ENCODE data around the gene PTPN22.

Gene PTPN22

DNA sequence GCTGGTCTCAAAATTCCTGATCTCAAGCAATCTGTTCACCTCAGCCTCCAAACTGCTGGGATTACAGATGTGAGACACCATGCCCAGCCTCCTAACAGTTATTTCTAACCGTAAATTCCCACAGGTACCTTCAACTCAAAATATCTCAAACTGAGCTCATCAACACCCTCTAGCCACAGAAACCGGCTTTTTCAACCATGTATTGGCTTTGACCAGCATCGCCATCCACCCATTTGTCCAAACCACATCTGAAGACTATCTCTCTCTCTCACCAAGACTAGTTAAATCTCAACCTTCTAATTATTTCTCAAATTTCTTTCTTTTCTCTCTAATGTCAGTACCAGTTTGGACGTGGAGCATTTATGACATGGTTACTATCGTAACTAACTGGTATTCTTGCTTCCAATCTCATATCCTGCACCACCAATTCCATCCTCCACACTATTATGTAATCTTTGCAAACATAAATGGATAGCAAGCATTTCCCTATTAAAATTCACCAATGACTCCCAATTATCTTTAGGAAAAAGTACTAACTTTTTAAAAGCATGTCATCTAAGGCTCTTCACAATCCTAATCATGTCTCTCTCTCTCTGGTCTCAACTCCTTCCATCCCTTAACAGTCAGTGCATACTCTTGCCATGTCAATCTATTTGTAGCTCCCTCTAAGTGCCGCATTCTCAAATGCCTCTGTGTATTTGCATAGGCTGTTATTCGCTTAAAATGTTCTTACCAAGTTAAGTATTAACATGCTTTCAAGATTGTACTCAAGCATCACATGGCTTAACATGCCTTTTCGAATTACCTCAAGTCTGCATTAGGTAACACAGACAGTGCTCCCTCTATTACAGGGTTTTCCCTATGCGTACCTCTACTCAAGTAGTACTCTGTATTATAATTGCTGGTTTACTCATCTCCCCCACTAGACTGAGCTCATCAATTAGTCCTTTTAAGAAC is 77.4 kb downstream of the PTPN22 start:
- DNase-seq = no peak

- DNase-seq = no peak
These were observed 78.5 kb downstream of the PTPN22 start for GRCh38 chr1:113792986-113793385.

- no peak for DNase-seq
These were observed 79.0 kb downstream of the PTPN22 start for GRCh38 chr1:113792471-113792870.

DNA sequence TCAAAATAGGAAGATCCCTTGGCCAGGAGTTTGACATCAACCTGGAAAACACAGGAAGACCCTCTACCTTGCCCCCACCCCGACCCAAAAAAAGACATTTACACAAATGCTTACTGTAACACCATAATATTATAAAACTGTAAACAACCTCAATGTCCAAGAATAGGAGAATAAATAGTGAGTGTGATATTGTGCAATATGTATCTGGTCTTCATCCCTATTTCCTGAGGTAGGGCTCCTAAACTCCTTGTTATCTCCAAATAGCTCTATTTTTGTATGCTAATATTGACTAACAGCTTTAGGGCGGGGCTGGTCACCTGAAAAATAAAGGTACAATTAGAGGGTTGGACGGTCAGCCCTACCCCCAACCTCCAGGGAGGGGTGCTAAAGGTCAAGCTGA is 82.7 kb downstream of the PTPN22 start:
- no peak for DNase-seq

DNA sequence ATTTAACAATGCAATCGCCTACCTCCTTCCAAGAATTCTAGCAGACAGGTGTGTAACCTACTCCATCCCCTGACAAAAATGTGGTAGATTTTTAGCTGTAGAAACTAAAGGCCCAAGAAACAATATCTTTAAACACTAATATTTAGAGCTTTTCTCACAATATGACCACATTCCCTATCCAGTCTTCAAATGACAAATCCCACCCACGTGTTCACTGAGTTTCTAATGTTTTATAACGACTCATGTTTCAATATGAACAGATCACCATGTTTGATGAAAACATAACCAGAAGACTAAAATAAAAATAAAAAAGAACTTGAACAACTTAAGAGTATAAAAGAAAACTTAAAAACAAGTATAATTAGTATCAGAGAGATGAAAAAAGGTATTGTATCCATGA is 83.8 kb downstream of the PTPN22 start:
- no peak for DNase-seq

- no peak for DNase-seq
These were observed 85.4 kb downstream of the PTPN22 start for GRCh38 chr1:113786069-113786468.

GRCh38 chr1:113784104-113784779 is 87.3 kb downstream of the PTPN22 start:
- no peak for DNase-seq

- DNase-seq = no peak
These were observed 88.0 kb downstream of the PTPN22 start for GRCh38 chr1:113783254-113784103.

- DNase-seq = no peak
These were observed 89.1 kb downstream of the PTPN22 start for GRCh38 chr1:113782406-113782805.

DNA sequence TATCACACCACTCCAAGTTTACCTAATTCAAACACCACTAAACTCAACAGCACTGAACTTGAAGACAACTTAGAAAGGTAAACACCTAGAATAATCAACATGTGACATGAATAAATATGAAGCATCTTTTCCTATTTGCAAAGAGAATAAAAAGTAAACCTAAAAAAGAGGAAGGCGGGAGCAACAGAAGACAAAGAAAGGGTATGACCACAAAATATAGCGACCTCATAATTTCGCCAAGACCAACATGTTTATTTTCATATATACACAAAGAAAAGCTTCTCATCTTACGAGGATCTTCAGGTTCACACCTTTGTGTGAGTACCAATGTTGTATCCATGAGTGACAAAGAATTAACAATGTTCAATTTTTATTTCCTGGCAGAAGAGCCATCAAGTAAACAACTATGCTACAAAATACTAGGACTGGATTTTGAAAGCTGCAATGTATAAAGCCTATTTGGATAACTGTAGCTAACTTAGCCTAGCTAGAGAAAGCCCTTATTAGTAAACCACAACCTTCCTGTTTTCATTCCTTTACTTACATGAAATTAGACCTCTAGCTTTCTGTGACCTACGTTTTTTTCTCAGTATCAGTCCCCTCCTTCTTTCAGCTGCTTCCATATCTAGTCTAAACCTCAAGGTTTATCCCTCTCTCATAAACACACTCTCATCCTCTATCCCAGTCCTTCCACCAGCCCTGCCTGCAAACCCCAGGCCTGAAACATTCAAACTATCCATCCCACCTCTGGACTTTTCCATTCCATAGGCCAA is 91.0 kb downstream of the PTPN22 start:
- DNase-seq = no peak

DNA sequence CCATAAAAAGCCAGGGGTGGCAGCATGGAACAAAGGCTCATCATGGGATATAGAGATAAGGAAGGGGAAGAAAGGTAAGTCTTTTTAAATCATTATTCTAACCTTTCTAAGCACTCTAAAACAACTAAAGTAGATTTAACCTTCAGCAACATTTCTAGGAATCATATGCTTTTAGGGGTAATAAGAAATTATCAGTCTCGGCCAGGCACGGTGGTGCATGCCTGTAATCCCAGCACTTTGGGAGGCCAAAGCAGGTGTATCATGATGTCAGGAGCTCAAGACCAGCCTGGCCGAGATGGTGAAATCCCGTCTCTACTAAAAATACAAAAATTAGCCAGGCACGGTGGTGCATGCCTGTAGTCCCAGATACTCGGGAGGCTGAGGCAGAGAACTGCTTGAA is 92.0 kb downstream of the PTPN22 start:
- no peak for DNase-seq

DNA sequence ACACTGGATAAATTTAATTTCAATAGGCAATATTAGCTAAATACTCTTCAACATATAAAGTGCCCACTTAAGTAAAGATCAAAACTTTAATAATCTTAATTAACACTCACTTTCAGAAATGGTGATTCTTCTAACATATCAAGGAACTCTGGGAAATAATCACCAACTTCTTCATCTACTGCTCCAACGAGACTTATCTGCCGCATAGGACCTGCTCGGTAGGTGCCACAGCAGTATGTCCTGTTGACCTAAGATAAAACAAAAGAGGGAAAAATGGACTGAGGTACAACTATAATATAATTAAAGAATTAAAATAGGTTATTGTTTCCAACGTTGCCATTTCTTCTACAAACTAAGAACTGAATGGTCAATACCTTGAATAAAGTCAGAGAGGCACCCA is 94.0 kb downstream of the PTPN22 start:
- DNase-seq = no peak

- DNase-seq = no peak
These were observed 101.5 kb downstream of the PTPN22 start for GRCh38 chr1:113770031-113770430.

- DNase-seq = no peak
These were observed 101.9 kb downstream of the PTPN22 start for GRCh38 chr1:113769601-113769970.

- no peak for DNase-seq
These were observed 102.5 kb downstream of the PTPN22 start for GRCh38 chr1:113768916-113769600.

DNA sequence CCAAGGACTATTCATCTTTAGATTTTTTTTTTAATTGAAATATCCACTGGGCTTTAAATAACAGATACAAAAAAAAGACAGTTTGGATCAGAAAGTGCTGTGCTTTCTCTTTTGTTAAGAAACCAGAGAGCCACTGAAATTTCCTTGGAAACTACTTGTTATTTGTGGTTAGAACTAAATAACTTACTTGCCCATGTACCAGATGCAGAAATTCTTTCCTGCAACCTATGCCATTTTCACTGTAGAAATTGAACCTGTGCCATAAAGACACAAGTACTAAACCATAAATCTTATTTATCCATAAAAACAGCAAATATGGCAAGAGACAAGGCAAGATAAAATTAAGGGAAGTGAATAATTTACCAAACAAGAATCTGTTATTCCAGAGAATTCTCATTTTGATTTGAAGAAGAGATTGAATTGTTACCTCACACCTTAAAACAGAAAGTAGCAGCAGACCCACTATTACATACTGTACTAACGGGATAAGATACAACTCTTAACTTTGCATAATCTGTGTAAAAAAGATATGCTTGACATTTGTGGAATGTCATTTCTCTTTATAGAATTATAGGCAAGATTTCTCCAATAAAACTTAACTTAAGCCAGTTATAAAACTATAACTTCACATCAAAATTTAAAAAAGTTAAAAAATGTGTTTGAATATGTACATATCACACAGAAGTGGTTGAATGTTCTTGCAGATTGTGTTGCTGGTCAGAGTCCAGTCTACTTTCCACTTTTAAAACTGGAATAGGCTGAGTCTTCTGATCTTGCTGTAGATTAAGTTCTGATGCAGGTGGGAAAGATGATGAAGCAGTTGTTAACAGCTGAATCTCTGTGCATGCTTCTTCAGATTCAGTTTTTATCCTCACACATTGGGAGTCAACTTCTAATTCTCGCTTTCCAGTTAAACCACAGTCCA is 105.9 kb downstream of the PTPN22 start:
- no peak for DNase-seq
